ENCODE measurements around the gene FLT3. TPM values are rescaled to one million over a fixed set of nuclear protein-coding genes. Genes with fewer than 3 reads are reported as not detected.

FLT3 gene
- polyA plus RNA-seq, 1 of the 3 experiments (the other 2 are of a cell fraction), result not detected

DNA sequence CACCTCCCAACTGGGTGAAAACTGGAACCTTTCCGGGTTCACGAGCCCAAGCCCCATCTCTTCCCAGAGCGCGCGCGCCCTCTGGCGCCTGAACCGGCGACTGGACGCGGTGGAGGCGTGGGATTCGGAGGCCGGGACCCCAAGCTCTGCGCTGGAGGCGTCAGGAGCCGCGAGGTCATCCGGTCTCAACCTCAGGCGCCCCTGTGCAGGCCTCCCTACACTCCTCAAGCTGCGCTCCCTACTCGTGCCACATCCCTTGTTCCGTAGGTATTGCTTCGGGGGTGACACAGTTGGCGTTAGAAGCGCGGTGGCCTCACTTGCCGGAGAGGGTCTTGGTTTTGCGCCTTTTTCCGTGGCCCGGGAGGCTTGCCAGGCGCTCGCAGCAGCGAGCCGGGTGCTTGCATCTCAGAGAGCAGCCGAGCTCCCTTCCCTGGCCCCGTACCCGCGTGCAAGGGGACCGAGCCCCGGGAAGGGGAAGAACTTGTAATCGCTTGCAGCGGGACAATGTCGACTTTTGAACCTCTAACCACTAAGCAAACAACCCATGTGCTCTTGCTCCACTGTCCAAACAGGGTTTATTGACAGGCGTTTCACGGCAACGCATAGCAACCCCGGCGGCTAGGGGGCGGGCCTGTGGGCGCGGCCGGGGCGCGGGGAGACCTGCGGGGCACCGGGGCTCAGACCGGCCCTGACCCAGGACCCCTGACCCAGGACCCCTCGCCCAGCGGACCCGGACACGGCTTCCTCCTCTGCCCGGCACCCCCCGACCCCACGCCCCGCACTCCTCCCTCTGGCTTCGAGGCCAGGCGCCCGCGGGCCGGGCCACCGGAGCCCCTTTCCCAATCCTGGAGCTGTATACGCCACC lies 139.8 kb downstream of the FLT3 start (continued):
- TF ChIP-seq GATA2 (CRISPR knock-in tag; IDR thresholded peaks at IDR 0.05) (no peak), EP300 (IDR thresholded peaks at IDR 0.05; ENCODE audit: borderline replicate concordance in 1 of 2, low read depth in 1 of 2, low read length in 1 of 2) (no peak), EZH2phosphoT487 (IDR thresholded peaks at IDR 0.05; ENCODE audit: borderline replicate concordance, low read depth) (no peak), SMC3 (IDR thresholded peaks at IDR 0.05; ENCODE audit: low read depth, low read length) (no peak), TCF12 (IDR thresholded peaks at IDR 0.05) (no peak), SIN3A (IDR thresholded peaks at IDR 0.05; ENCODE audit: borderline replicate concordance, low read depth, low read length) (no peak), FOXM1 (IDR thresholded peaks at IDR 0.05; ENCODE audit: low read depth) (no peak), RAD21 (IDR thresholded peaks at IDR 0.05; ENCODE audit: low read length) (peak; percentile 27), JUND (IDR thresholded peaks at IDR 0.05) (no peak)
- TF ChIP-seq, protein P1, sequence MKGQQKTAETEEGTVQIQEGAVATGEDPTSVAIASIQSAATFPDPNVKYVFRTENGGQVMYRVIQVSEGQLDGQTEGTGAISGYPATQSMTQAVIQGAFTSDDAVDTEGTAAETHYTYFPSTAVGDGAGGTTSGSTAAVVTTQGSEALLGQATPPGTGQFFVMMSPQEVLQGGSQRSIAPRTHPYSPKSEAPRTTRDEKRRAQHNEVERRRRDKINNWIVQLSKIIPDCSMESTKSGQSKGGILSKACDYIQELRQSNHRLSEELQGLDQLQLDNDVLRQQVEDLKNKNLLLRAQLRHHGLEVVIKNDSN (IDR thresholded peaks at IDR 0.05; ENCODE audit: borderline replicate concordance, low read depth), result no peak
- TF ChIP-seq, protein P2, sequence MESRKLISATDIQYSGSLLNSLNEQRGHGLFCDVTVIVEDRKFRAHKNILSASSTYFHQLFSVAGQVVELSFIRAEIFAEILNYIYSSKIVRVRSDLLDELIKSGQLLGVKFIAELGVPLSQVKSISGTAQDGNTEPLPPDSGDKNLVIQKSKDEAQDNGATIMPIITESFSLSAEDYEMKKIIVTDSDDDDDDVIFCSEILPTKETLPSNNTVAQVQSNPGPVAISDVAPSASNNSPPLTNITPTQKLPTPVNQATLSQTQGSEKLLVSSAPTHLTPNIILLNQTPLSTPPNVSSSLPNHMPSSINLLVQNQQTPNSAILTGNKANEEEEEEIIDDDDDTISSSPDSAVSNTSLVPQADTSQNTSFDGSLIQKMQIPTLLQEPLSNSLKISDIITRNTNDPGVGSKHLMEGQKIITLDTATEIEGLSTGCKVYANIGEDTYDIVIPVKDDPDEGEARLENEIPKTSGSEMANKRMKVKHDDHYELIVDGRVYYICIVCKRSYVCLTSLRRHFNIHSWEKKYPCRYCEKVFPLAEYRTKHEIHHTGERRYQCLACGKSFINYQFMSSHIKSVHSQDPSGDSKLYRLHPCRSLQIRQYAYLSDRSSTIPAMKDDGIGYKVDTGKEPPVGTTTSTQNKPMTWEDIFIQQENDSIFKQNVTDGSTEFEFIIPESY (IDR thresholded peaks at IDR 0.05; ENCODE audit: borderline replicate concordance, low read depth), result no peak

DNA sequence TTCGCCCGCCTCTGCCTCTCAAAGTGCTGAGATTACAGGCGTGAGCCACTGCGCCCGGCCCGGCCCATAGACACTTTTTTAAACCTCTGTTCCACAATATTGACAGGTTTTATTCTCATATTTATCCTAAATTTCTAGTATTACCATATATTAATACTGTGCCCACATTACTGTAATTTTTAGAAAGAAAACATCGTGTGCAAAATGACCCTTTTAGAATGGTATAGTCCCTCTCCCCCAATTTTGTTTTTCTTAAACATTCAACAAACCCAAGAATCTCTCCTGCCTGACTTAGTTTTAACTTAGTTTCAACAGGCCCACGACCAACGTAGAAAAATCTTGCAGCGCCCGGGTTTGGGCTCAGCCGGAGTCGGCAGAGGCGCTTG lies 140.4 kb downstream of the FLT3 start:
- Histone ChIP-seq H3K27me3 (ENCODE audit: insufficient read depth) (peaks cover 63% of the 10 kb centered on the region), H3F3A (replicated peaks; ENCODE audit: insufficient read depth) (no peaks in the 10 kb centered on the region), H3K4me2 (peak overlapping the region; percentile 60), H3K9me2 (no peaks in the 10 kb centered on the region), H3K9me3 (no peaks in the 10 kb centered on the region), H4K20me1 (ENCODE audit: insufficient read depth) (no peaks in the 10 kb centered on the region), H3K79me2 (ENCODE audit: insufficient read depth) (no peaks in the 10 kb centered on the region), H3K4me3 (ENCODE audit: low read depth in 2 of 2, low read length in 1 of 2) (peak overlapping the region in 1 of 2 experiments; percentile 49; a peak in 1 of 4 replicates), H3K4me1 (ENCODE audit: control insufficient read depth in 1 of 2, insufficient read depth in 2 of 2, low read depth in 1 of 2, low read length in 1 of 2) (no peaks in the 10 kb centered on the region), H3K27ac (ENCODE audit: low read depth in 2 of 2, low read length in 1 of 2) (no peak overlapping the region), H2AFZ (ENCODE audit: low read depth) (no peak overlapping the region), H3K36me3 (replicated peaks in 1 of 2; ENCODE audit: control insufficient read depth in 1 of 2, insufficient read depth in 2 of 2, low read length in 1 of 2) (no peaks in the 10 kb centered on the region), H3K9ac (no peak overlapping the region)
- ChIA-PET POLR2A (no interaction called here), CTCF (interaction anchor here (0.8 to 1.8 kb wide), 6 partner anchors 14 to 134 kb away, joined by 3 to 7 read pairs (median 4); no protein-coding TSS in a partner anchor)
- TF ChIP-seq, protein P2 (IDR thresholded peaks at IDR 0.05; ENCODE audit: borderline replicate concordance, low read depth), result no peak
- TF ChIP-seq SIN3A (IDR thresholded peaks at IDR 0.05; ENCODE audit: borderline replicate concordance, low read depth, low read length) (no peak), YY1 (IDR thresholded peaks at IDR 0.05; ENCODE audit: low read depth) (no peak), RXRA (IDR thresholded peaks at IDR 0.05; ENCODE audit: borderline replicate concordance, low read depth) (no peak), GABPA (IDR thresholded peaks at IDR 0.05; ENCODE audit: low read depth) (no peak), NFIC (IDR thresholded peaks at IDR 0.05; ENCODE audit: borderline replicate concordance) (no peak)
- TF ChIP-seq, protein P1 (IDR thresholded peaks at IDR 0.05; ENCODE audit: borderline replicate concordance, low read depth), result no peak
- TF ChIP-seq, protein P3, sequence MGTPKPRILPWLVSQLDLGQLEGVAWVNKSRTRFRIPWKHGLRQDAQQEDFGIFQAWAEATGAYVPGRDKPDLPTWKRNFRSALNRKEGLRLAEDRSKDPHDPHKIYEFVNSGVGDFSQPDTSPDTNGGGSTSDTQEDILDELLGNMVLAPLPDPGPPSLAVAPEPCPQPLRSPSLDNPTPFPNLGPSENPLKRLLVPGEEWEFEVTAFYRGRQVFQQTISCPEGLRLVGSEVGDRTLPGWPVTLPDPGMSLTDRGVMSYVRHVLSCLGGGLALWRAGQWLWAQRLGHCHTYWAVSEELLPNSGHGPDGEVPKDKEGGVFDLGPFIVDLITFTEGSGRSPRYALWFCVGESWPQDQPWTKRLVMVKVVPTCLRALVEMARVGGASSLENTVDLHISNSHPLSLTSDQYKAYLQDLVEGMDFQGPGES (IDR thresholded peaks at IDR 0.05; ENCODE audit: low read depth, low read length), result no peak
- WGBS (ENCODE audit: low lambda C conversion rate), result 13% methylated on average over 14 of the region's 14 CpGs
- DNase-seq, result no peak
